Measurements from ENCODE around the gene ARF1.

- TF ChIP-seq POLR2A (IDR thresholded peaks at IDR 0.05; ENCODE audit: extremely low read depth, insufficient read length) (no peak), CTCF (IDR thresholded peaks at IDR 0.05; ENCODE audit: low read depth, low read length) (no peak), MAX (IDR thresholded peaks at IDR 0.05; ENCODE audit: low read depth, low read length) (no peak), MYC (IDR thresholded peaks at IDR 0.05; ENCODE audit: low read depth, low read length) (no peak)
Measured at GRCh38 chr1:228136901-228137300, 54.4 kb downstream of the ARF1 start.

Data from NB4 (cell line).